GM12878 (cell line): ENCODE data around the gene SFI1. TPM values are rescaled to one million over a fixed set of nuclear protein-coding genes. Genes with fewer than 3 reads are reported as not detected.

ENCODE experiments used
- BCLAF1 ChIP-seq: fragments of 450-650 bp; IDR thresholded peaks from 2 replicates; pipeline ENCODE4 v1.6.1; 2017; ENCODE audit warnings: antibody characterized with exemption, mild to moderate bottlenecking, moderate library complexity
- BHLHE40 ChIP-seq, 2 experiments: fragments of 450-650 bp in 1 of 2; IDR thresholded peaks; 2 replicates each; pipeline ENCODE4 v1.6.1; 2011 to 2017; ENCODE audit warnings: low read depth in 2 of 2, borderline replicate concordance in 1 of 2, improper control_type of control experiment in 1 of 2, low read length in 1 of 2, mild to moderate bottlenecking in 1 of 2
- CHD1 ChIP-seq: IDR thresholded peaks from 2 replicates; pipeline ENCODE4 v1.6.1; 2012; ENCODE audit warnings: low read depth, low read length, improper control_type of control experiment
- CREM ChIP-seq: IDR thresholded peaks from 2 replicates; pipeline ENCODE4 v1.6.1; 2014; ENCODE audit warnings: antibody characterized with exemption, low read depth
- FOS ChIP-seq: IDR thresholded peaks from 3 replicates; pipeline ENCODE4 v1.6.1; 2011; ENCODE audit warnings: borderline replicate concordance; ENCODE audit not compliant: insufficient read length; ENCODE audit errors: extremely low read depth
- IKZF2 ChIP-seq, 2 experiments: fragments of 450-650 bp; IDR thresholded peaks; 2 replicates each; pipeline ENCODE4 v1.6.1; 2017; ENCODE audit warnings: mild to moderate bottlenecking in 2 of 2, moderate library complexity in 2 of 2
- IRF4 ChIP-seq: IDR thresholded peaks from 2 replicates; pipeline ENCODE4 v1.6.1; 2011; ENCODE audit warnings: low read depth, low read length
- MTA2 ChIP-seq: fragments of 450-650 bp; IDR thresholded peaks from 2 replicates; pipeline ENCODE4 v1.6.1; 2016; ENCODE audit warnings: low read depth, mild to moderate bottlenecking, moderate library complexity
- PML ChIP-seq: IDR thresholded peaks from 2 replicates; pipeline ENCODE4 v1.6.1; 2012; ENCODE audit warnings: low read length, inconsistent platforms
- POLR2AphosphoS2 ChIP-seq: IDR thresholded peaks from 2 replicates; pipeline ENCODE4 v1.6.1; 2011; ENCODE audit warnings: low read depth, mild to moderate bottlenecking, low read length, improper control_type of control experiment, moderate library complexity
- RELA ChIP-seq: fragments of 450-650 bp; IDR thresholded peaks from 2 replicates; pipeline ENCODE4 v1.8.0; 2014; ENCODE audit warnings: borderline replicate concordance; ENCODE audit not compliant: partially characterized antibody
- SIN3A ChIP-seq: IDR thresholded peaks from 2 replicates; pipeline ENCODE4 v1.6.1; 2012; ENCODE audit warnings: low read depth, low read length, improper control_type of control experiment
- SIX5 ChIP-seq: IDR thresholded peaks from 2 replicates; pipeline ENCODE4 v1.6.1; 2011; ENCODE audit warnings: mild to moderate bottlenecking, low read depth, low read length, moderate library complexity; ENCODE audit not compliant: severe bottlenecking
- SRF ChIP-seq, 2 experiments: IDR thresholded peaks; 2 replicates each; pipeline ENCODE4 v1.6.1; 2011; ENCODE audit warnings: low read depth in 2 of 2, low read length in 2 of 2, mild to moderate bottlenecking in 1 of 2, moderate library complexity in 1 of 2
- STAT1 ChIP-seq: fragments of 450-650 bp; conservative IDR thresholded peaks from 2 replicates; pipeline ENCODE4 v1.6.1; 2014; ENCODE audit warnings: antibody characterized with exemption, mild to moderate bottlenecking
- SUPT20H ChIP-seq: IDR thresholded peaks from 2 replicates; pipeline ENCODE4 v1.6.1; 2011; ENCODE audit warnings: low read depth, mild to moderate bottlenecking, low read length, moderate library complexity, borderline replicate concordance; ENCODE audit not compliant: control insufficient read depth
- TAF1 ChIP-seq: IDR thresholded peaks from 2 replicates; pipeline ENCODE4 v1.6.1; 2011; ENCODE audit warnings: mild to moderate bottlenecking, low read depth, low read length, borderline replicate concordance
- TBL1XR1 ChIP-seq: IDR thresholded peaks from 2 replicates; pipeline ENCODE4 v1.6.1; 2012; ENCODE audit warnings: low read depth, low read length, improper control_type of control experiment
- TCF7 ChIP-seq: IDR thresholded peaks from 2 replicates; pipeline ENCODE4 v1.6.1; 2014; ENCODE audit warnings: antibody characterized with exemption, borderline replicate concordance
- polyA plus RNA-seq, 11 experiments: library from polyadenylated mRNA; depleted of rRNA in 4 of 11; unstranded in 6 of 11; stranded (reverse) in 5 of 11; fragments of >200 nt; fragmentation: Nextera tagmentation in 4 of 11; fragmentation: Illumina TruSeq in 1 of 11; extraction: Ambion mirVana in 4 of 11; extraction: Trizol in 1 of 11; gene quantifications; 1 replicate in 1 of 11; 2 replicates in 10 of 11; pipeline versions ENCODE4 v1.2.1 to v1.2.3, GENCODE V29; 2011 to 2016; ENCODE audit warnings: inconsistent platforms in 2 of 11, missing spikeins in 2 of 11, low read depth in 1 of 11
- total RNA-seq, 4 experiments: library from RNA; depleted of rRNA in 3 of 4; stranded (reverse); fragments of >200 nt in 3 of 4; fragmentation: Illumina TruSeq in 1 of 4; extraction: Trizol in 1 of 4; gene quantifications; 2 replicates each; pipeline versions ENCODE4 v1.2.1 to v1.2.3, GENCODE V29; 2013 to 2021
- TF ChIP-seq, protein P1 (sequence below): IDR thresholded peaks from 2 replicates; pipeline ENCODE4 v1.6.1; 2011; ENCODE audit warnings: low read depth, low read length, improper control_type of control experiment, borderline replicate concordance
- TF ChIP-seq, protein P2 (sequence below): fragments of 450-650 bp; formaldehyde crosslinking; IDR thresholded peaks from 2 replicates; pipeline ENCODE4 v1.5.0; 2022; ENCODE audit warnings: mild to moderate bottlenecking, missing genetic modification characterization
- TF ChIP-seq, protein P3 (sequence below): IDR thresholded peaks from 2 replicates; pipeline ENCODE4 v1.6.1; 2012; ENCODE audit warnings: low read depth, low read length, improper control_type of control experiment

SFI1 gene
- total and polyA plus RNA-seq, 10 of the 15 experiments (the other 5 are each of a cell fraction or from before 2014, with no cell fraction given), result 6.3 to 70.1 (median 30.4) TPM

DNA sequence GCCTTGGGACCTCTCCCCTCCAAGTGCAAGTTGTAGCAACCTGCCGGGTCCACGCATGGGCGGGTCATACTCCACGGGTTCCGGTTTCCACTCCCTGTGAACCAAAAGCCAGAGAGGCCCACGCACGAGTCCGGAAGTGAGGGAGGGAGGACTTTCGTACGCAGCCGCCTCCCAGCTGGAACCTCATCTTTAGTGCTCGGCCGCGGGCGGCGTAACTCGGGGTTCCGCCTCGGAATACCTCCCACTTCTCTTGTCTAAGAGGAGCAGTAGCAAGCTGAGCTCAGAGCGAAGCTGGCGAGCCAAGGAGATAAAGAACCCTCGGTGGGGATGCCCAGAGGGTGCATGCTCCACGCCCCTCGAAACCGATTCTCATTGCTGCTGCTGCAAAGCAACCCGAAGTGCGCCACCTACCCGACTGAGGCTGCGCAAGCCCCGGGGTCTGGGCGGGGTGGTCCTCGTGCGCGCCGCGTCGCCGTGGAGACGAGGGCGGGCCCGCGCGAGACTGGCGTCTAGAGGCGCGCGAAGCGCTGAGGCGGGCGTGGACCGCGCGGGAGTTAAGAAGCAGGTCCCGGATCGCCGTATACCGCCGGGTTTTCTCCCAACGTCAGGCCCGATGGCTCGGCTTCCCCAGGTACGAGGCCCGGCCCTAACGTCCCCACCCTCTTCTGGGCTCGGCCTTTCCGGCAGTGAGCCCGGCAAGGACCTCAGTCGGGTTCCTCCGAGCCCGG lies at the start of gene SFI1 (continued):
- TF ChIP-seq, protein P1, sequence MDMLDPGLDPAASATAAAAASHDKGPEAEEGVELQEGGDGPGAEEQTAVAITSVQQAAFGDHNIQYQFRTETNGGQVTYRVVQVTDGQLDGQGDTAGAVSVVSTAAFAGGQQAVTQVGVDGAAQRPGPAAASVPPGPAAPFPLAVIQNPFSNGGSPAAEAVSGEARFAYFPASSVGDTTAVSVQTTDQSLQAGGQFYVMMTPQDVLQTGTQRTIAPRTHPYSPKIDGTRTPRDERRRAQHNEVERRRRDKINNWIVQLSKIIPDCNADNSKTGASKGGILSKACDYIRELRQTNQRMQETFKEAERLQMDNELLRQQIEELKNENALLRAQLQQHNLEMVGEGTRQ, result no peak
- TF ChIP-seq CHD1, result no peak
- peak; percentile 79 to 87 for TF ChIP-seq IKZF2 (IDR thresholded peaks at IDR 0.05)
- TF ChIP-seq SRF (IDR thresholded peaks at IDR 0.05; ENCODE audit: low read depth in 2 of 2, low read length in 2 of 2), result 0 out of 4 replicates have a peak, but pooled peaks of 1 of the 2 experiments have one; percentile 8
- peak; percentile 55; the same call in 1 of the 2 replicates for TF ChIP-seq POLR2AphosphoS2
- no peak for TF ChIP-seq SIX5
- peak; percentile 30 for TF ChIP-seq IRF4
- no peak for TF ChIP-seq TCF7
- TF ChIP-seq, protein P2, sequence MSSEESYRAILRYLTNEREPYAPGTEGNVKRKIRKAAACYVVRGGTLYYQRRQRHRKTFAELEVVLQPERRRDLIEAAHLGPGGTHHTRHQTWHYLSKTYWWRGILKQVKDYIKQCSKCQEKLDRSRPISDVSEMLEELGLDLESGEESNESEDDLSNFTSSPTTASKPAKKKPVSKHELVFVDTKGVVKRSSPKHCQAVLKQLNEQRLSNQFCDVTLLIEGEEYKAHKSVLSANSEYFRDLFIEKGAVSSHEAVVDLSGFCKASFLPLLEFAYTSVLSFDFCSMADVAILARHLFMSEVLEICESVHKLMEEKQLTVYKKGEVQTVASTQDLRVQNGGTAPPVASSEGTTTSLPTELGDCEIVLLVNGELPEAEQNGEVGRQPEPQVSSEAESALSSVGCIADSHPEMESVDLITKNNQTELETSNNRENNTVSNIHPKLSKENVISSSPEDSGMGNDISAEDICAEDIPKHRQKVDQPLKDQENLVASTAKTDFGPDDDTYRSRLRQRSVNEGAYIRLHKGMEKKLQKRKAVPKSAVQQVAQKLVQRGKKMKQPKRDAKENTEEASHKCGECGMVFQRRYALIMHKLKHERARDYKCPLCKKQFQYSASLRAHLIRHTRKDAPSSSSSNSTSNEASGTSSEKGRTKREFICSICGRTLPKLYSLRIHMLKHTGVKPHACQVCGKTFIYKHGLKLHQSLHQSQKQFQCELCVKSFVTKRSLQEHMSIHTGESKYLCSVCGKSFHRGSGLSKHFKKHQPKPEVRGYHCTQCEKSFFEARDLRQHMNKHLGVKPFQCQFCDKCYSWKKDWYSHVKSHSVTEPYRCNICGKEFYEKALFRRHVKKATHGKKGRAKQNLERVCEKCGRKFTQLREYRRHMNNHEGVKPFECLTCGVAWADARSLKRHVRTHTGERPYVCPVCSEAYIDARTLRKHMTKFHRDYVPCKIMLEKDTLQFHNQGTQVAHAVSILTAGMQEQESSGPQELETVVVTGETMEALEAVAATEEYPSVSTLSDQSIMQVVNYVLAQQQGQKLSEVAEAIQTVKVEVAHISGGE (CRISPR knock-in tag), result no peak
- peak; percentile 25 for TF ChIP-seq RELA
- TF ChIP-seq TAF1, result peak; percentile 79
- no peak for TF ChIP-seq SUPT20H
- peak; percentile 90 for TF ChIP-seq SIN3A
- TF ChIP-seq FOS, result no peak
- no peak for TF ChIP-seq BCLAF1
- peak; percentile 57; the same call in 1 of the 2 replicates for TF ChIP-seq MTA2
- TF ChIP-seq, protein P3, sequence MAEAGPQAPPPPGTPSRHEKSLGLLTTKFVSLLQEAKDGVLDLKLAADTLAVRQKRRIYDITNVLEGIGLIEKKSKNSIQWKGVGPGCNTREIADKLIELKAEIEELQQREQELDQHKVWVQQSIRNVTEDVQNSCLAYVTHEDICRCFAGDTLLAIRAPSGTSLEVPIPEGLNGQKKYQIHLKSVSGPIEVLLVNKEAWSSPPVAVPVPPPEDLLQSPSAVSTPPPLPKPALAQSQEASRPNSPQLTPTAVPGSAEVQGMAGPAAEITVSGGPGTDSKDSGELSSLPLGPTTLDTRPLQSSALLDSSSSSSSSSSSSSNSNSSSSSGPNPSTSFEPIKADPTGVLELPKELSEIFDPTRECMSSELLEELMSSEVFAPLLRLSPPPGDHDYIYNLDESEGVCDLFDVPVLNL, result peak; percentile 67; the same call in 1 of the 2 replicates
- no peak; the same call in 1 of the 2 replicates for TF ChIP-seq TBL1XR1
- peak; percentile 37; the same call in 1 of the 2 replicates for TF ChIP-seq STAT1
- TF ChIP-seq BHLHE40 (IDR thresholded peaks at IDR 0.05; ENCODE audit: borderline replicate concordance in 1 of 2, low read depth in 2 of 2, low read length in 1 of 2), result peak; percentile 58 to 85; a peak in 3 of 4 replicates
- peak; percentile 58; the same call in 1 of the 2 replicates for TF ChIP-seq PML
- TF ChIP-seq CREM, result peak; percentile 63
